ENCODE measurements around the gene SPDEF.

SPDEF gene

DNA sequence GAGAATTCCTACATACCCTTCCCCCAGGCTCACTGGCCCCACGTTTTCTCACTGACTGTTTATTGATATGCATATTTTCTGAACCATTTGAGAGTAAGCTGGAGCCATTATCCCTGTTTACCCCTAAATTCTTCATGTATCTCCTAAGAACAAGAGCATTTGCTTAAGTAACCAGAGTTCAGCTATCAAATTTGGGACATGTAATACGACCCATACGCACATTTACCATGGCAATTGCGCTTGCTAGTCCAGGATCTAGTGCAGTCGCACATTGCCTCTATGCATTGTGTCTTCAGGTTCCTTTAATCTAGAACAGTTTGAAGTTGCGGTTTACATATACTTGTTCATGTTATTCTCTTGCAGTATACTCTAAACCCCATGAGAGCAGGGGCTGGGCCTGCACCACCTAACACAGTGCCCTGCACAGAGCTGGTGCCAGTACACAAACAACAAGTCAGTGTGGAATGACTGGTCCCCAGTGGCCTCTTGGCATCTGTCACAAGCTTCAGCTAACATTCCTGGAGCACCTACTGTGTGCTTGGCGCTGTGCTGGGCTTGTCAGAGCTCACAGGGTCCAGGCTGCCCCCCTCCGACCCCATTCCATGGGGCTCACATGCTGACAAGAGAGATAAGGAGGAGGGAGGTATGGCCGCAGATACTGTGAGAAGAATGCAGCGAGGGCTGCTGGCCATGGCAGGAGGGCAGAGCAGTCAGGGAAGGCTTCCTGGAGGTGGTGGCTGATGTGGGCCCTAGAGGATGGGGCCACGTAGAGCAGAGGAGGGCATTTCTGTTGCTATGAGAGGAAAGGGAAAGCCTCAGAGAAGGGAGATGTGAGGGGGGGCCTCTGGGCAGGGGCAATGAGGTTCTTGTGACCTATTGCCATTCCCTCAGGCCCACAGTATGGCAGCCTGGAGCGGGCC, 28.1 kb downstream of the SPDEF start:
- H4K20me1 ChIP-seq (ENCODE audit: insufficient read depth, low read length): no peaks in the 10 kb centered on the region
- no peaks in the 10 kb centered on the region for H3K79me2 ChIP-seq (ENCODE audit: insufficient read depth, low read length)
- H3K9me3 ChIP-seq (ENCODE audit: low read length): no peaks in the 10 kb centered on the region
- H3K4me1 ChIP-seq (ENCODE audit: insufficient read depth, low read length, severe bottlenecking): peaks cover 9% of the 10 kb centered on the region
- H3K4me2 ChIP-seq (ENCODE audit: low read length): peak overlapping the region; percentile 65
- no peak overlapping the region for H3K27ac ChIP-seq (ENCODE audit: low read depth, low read length, poor library complexity, severe bottlenecking)
- TF ChIP-seq EZH2 (IDR thresholded peaks at IDR 0.05; ENCODE audit: borderline replicate concordance, low read length) (no peak), CTCF (IDR thresholded peaks at IDR 0.05; ENCODE audit: low read length) (no peak)
- no peak overlapping the region for H3K4me3 ChIP-seq (ENCODE audit: low read depth, low read length, poor library complexity, severe bottlenecking)
- no peak overlapping the region for H2AFZ ChIP-seq (ENCODE audit: low read length)
- no peaks in the 10 kb centered on the region for H3F3A ChIP-seq (ENCODE audit: insufficient read depth, low read length)
- no peak overlapping the region; the same call in 1 of the 2 replicates for H3K9ac ChIP-seq (ENCODE audit: low read length)
- H3K27me3 ChIP-seq (ENCODE audit: insufficient read depth, low read length): no peaks in the 10 kb centered on the region
- no peaks in the 10 kb centered on the region for H3K9me2 ChIP-seq (ENCODE audit: low read depth, low read length)
- H3K36me3 ChIP-seq (ENCODE audit: insufficient read depth, low read length): no peaks in the 10 kb centered on the region

- H3K4me2 ChIP-seq (ENCODE audit: low read length): peak overlapping the region; percentile 65
- H4K20me1 ChIP-seq (ENCODE audit: insufficient read depth, low read length): no peaks in the 10 kb centered on the region
- H3K9ac ChIP-seq (ENCODE audit: low read length): peak overlapping the region; percentile 40; the same call in 1 of the 2 replicates
- H3K27me3 ChIP-seq (ENCODE audit: insufficient read depth, low read length): no peaks in the 10 kb centered on the region
- H3K27ac ChIP-seq (ENCODE audit: low read depth, low read length, poor library complexity, severe bottlenecking): no peak overlapping the region
- no peak overlapping the region for H2AFZ ChIP-seq (ENCODE audit: low read length)
- H3K79me2 ChIP-seq (ENCODE audit: insufficient read depth, low read length): no peaks in the 10 kb centered on the region
- H3F3A ChIP-seq (ENCODE audit: insufficient read depth, low read length): no peaks in the 10 kb centered on the region
- H3K4me3 ChIP-seq (ENCODE audit: low read depth, low read length, poor library complexity, severe bottlenecking): peak overlapping the region; percentile 39
- TF ChIP-seq EZH2 (IDR thresholded peaks at IDR 0.05; ENCODE audit: borderline replicate concordance, low read length): no peak
- TF ChIP-seq CTCF (IDR thresholded peaks at IDR 0.05; ENCODE audit: low read length): peak; percentile 48
- H3K36me3 ChIP-seq (ENCODE audit: insufficient read depth, low read length): no peaks in the 10 kb centered on the region
- H3K4me1 ChIP-seq (ENCODE audit: insufficient read depth, low read length, severe bottlenecking): peaks cover 9% of the 10 kb centered on the region
- no peaks in the 10 kb centered on the region for H3K9me2 ChIP-seq (ENCODE audit: low read depth, low read length)
- H3K9me3 ChIP-seq (ENCODE audit: low read length): no peaks in the 10 kb centered on the region
Measured at GRCh38 chr6:34526992-34527728, 29.0 kb downstream of the SPDEF start.

DNA sequence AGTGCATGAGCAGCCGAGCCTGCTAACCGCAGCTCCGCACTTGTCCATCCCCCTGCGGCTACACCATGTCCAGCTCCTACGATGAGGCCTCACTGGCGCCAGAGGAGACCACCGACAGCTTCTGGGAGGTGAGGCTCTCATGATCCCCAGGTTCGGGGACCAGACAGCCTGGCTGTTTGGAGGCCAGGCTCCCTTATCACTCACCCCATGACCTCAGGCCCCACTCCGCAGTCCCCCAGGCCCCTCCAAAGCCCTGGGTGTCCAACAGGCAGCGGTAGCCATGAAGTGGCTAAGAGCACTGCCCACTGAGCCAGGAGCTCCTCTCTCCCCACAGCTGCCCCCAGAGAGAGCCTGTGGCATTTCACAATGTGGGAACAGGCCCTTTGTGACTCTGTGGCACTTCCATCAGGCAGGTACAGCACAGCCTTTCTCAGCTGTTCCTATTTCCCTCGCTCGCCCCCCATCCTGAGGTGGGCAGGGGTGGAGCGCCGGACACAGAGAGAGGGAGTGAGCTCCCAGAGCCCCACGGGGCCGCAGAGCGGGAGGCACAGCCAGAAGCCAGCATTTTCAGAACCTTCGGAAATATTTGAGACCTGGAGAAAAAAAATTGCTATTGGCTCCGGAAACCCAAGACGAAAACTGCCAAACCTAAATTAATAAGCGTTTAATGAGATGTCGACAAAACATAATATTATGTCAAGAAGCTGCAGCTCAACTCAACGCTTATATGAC, 29.7 kb downstream of the SPDEF start:
- no peaks in the 10 kb centered on the region for H3K9me2 ChIP-seq (ENCODE audit: low read depth, low read length)
- H3K27ac ChIP-seq (ENCODE audit: low read depth, low read length, poor library complexity, severe bottlenecking): no peak overlapping the region
- H3K27me3 ChIP-seq (ENCODE audit: insufficient read depth, low read length): no peaks in the 10 kb centered on the region
- no peaks in the 10 kb centered on the region for H4K20me1 ChIP-seq (ENCODE audit: insufficient read depth, low read length)
- no peaks in the 10 kb centered on the region for H3F3A ChIP-seq (ENCODE audit: insufficient read depth, low read length)
- no peak overlapping the region for H3K9ac ChIP-seq (ENCODE audit: low read length)
- H3K4me3 ChIP-seq (ENCODE audit: low read depth, low read length, poor library complexity, severe bottlenecking): peak overlapping the region; percentile 35
- peak overlapping the region; percentile 56 for H3K4me2 ChIP-seq (ENCODE audit: low read length)
- H3K79me2 ChIP-seq (ENCODE audit: insufficient read depth, low read length): no peaks in the 10 kb centered on the region
- peaks cover 9% of the 10 kb centered on the region for H3K4me1 ChIP-seq (ENCODE audit: insufficient read depth, low read length, severe bottlenecking)
- H3K36me3 ChIP-seq (ENCODE audit: insufficient read depth, low read length): no peaks in the 10 kb centered on the region
- no peaks in the 10 kb centered on the region for H3K9me3 ChIP-seq (ENCODE audit: low read length)
- no peak for TF ChIP-seq CTCF (IDR thresholded peaks at IDR 0.05; ENCODE audit: low read length)
- TF ChIP-seq EZH2 (IDR thresholded peaks at IDR 0.05; ENCODE audit: borderline replicate concordance, low read length): no peak
- H2AFZ ChIP-seq (ENCODE audit: low read length): no peak overlapping the region
